ENCODE measurements around the gene KDM4C. TPM values are rescaled to one million over a fixed set of nuclear protein-coding genes. Genes with fewer than 3 reads are reported as not detected.

KDM4C gene
- total and polyA plus RNA-seq, 8 donors = 6.7 to 129 (median 79.9) TPM

GRCh38 chr9:6780690-6781089 lies 22.9 kb downstream of the KDM4C start:
- Histone ChIP-seq H3K4me1 (peaks cover 27 to 80% (median 52%) of the 10 kb centered on the region in 4 donors), H3K9me3 (no peaks in the 10 kb centered on the region), H3K36me3 (no peaks in the 10 kb centered on the region), H3K4me3 (no peak overlapping the region), H3K27ac (peak overlapping the region in 2 of 5 donors; percentile 39 to 51), H3K27me3 (no peaks in the 10 kb centered on the region)
- no peak for TF ChIP-seq EP300 (IDR thresholded peaks at IDR 0.05)
- TF ChIP-seq POLR2AphosphoS5 (IDR thresholded peaks at IDR 0.05) = no peak
- no peak for TF ChIP-seq POLR2A (IDR thresholded peaks at IDR 0.05)
- no peak for TF ChIP-seq CTCF (IDR thresholded peaks at IDR 0.05)
- intact Hi-C loops (cut with DNase I; ENCODE audit: low total_unique reads) = no loop called here
- no peak for DNase-seq
- 79 to 89% (median 83%) methylated on average over 4 of the region's 4 CpGs for WGBS, 5 donors

- H3K27me3 ChIP-seq = no peaks in the 10 kb centered on the region
- no peak for TF ChIP-seq POLR2A (IDR thresholded peaks at IDR 0.05)
- intact Hi-C loops (cut with DNase I; ENCODE audit: low total_unique reads) = no loop called here
- no peaks in the 10 kb centered on the region for H3K36me3 ChIP-seq
- no peaks in the 10 kb centered on the region for H3K9me3 ChIP-seq
- DNase-seq = peak in 1 of 2 donors; percentile 53
- no peak overlapping the region for H3K27ac ChIP-seq
- 26 to 69% (median 57%) methylated on average over 2 of the region's 2 CpGs for WGBS, 5 donors
- H3K4me3 ChIP-seq = no peak overlapping the region
- peaks cover 31 to 88% (median 57%) of the 10 kb centered on the region in 4 donors for H3K4me1 ChIP-seq
Observed at GRCh38 chr9:6781476-6781875, 23.7 kb downstream of the KDM4C start.

DNA sequence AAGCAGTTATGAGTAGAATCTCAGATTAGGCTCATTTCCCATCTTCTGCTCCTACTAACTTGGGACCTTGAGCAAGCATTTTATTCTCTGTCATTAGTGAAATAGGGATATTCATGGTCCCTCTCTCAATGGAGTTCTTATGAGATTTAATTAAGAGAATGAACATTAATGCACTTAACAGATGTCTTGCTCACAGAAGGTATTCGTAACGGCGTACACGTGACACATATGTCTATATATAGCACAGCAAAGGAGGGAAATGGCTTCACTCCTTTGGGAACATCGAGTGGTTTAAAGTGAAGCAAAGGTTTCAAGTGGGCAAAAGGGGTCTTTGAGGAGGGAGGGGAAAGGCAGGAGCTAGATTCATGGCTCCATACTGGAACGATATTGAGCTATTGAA lies 24.6 kb downstream of the KDM4C start:
- no peak overlapping the region for H3K4me3 ChIP-seq
- H3K27me3 ChIP-seq = no peaks in the 10 kb centered on the region
- H3K27ac ChIP-seq = no peak overlapping the region
- intact Hi-C loops (cut with DNase I; ENCODE audit: low total_unique reads) = no loop called here
- H3K4me1 ChIP-seq = peaks cover 36 to 88% (median 61%) of the 10 kb centered on the region in 4 donors
- no peak for DNase-seq
- H3K36me3 ChIP-seq = no peaks in the 10 kb centered on the region
- WGBS, 5 donors = 92 to 97% (median 95%) methylated on average over 6 of the region's 6 CpGs
- no peak for TF ChIP-seq EP300 (IDR thresholded peaks at IDR 0.05)
- TF ChIP-seq POLR2AphosphoS5 (IDR thresholded peaks at IDR 0.05) = no peak
- no peak for TF ChIP-seq POLR2A (IDR thresholded peaks at IDR 0.05)
- no peak for TF ChIP-seq CTCF (IDR thresholded peaks at IDR 0.05)
- no peaks in the 10 kb centered on the region for H3K9me3 ChIP-seq

- intact Hi-C loops (cut with DNase I; ENCODE audit: low total_unique reads) = no loop called here
- Histone ChIP-seq H3K4me3 (no peak overlapping the region), H3K36me3 (no peaks in the 10 kb centered on the region), H3K27me3 (no peaks in the 10 kb centered on the region), H3K27ac (no peak overlapping the region), H3K9me3 (no peaks in the 10 kb centered on the region), H3K4me1 (peaks cover 42 to 91% (median 65%) of the 10 kb centered on the region in 4 donors)
- DNase-seq = no peak
- WGBS, 5 donors = 72 to 89% (median 83%) methylated on average over 3 of the region's 3 CpGs
- TF ChIP-seq EP300 (IDR thresholded peaks at IDR 0.05) = no peak
- no peak for TF ChIP-seq POLR2A (IDR thresholded peaks at IDR 0.05)
Observed at GRCh38 chr9:6782981-6783380, 25.2 kb downstream of the KDM4C start.

GRCh38 chr9:6783753-6784152 lies 26.0 kb downstream of the KDM4C start:
- intact Hi-C loops (cut with DNase I; ENCODE audit: low total_unique reads) = no loop called here
- TF ChIP-seq POLR2AphosphoS5 (IDR thresholded peaks at IDR 0.05) = no peak
- TF ChIP-seq POLR2A (IDR thresholded peaks at IDR 0.05) = no peak
- TF ChIP-seq CTCF (IDR thresholded peaks at IDR 0.05) = no peak
- TF ChIP-seq EP300 (IDR thresholded peaks at IDR 0.05) = no peak
- no peaks in the 10 kb centered on the region for H3K9me3 ChIP-seq
- no peaks in the 10 kb centered on the region for H3K36me3 ChIP-seq
- 81 to 94% (median 89%) methylated on average over 1 of the region's 1 CpG for WGBS, 5 donors
- no peak overlapping the region for H3K4me3 ChIP-seq
- no peak for DNase-seq
- H3K27me3 ChIP-seq = no peaks in the 10 kb centered on the region
- no peak overlapping the region for H3K27ac ChIP-seq
- H3K4me1 ChIP-seq = peaks cover 48 to 91% (median 69%) of the 10 kb centered on the region in 4 donors
